ENCODE data around the gene TNFRSF4.

DNA sequence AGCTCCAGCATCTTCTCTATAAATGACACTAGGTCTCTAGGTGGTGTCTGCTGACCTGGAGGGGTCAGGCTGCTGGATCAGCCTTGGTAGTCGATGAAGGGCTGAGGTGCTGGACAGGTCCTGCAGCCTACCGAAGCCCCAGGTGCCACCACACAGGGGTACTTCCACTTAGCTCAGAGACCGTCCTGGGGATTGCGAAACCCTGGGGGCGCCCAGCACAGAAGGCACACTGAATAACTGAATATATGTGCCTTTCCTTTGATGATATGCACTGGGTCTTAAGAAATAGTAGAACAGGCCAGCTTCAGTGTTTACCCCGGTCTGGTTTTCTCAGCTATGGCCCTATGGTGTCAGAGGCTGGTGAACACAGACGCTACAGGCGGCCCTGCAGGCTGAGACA lies 48.8 kb upstream of the TNFRSF4 start:
- TF ChIP-seq ZNF263 (CRISPR knock-in tag; IDR thresholded peaks at IDR 0.05; ENCODE audit: borderline replicate concordance) (no peak), CBX2 (IDR thresholded peaks at IDR 0.05; ENCODE audit: insufficient read depth, low read length, poor library complexity, severe bottlenecking) (no peak), MYC (IDR thresholded peaks at IDR 0.05; ENCODE audit: low read depth, low read length) (no peak), MYC (CRISPR knock-in tag; IDR thresholded peaks at IDR 0.05; ENCODE audit: borderline replicate concordance, low read depth) (no peak), ARID4B (CRISPR knock-in tag; IDR thresholded peaks at IDR 0.05) (no peak), ELF1 (tag; IDR thresholded peaks at IDR 0.05) (no peak)

Measured in K562 (cell line).